IMR-90 (cell line): ENCODE data around the gene PCNX2. TPM values are rescaled to one million over a fixed set of nuclear protein-coding genes. Genes with fewer than 3 reads are reported as not detected.

Experiments used
- ATAC-seq: fragments of 200-7000 bp; cut with Tn5 transposase; 2 replicates; pipeline ENCODE4 v1.9.1; 2020; ENCODE audit warnings: low read depth, mild to moderate bottlenecking, moderate library complexity
- BruUV-seq: library from RNA; stranded (reverse); fragments of 400-500 nt; replicated peaks from 2 replicates; lab custom pipeline; 2021; lab: Mats Ljungman, UMichigan
- CTCF ChIA-PET: fragments of 300-600 bp; formaldehyde crosslinking; extraction: SDS; loops from one replicate; lab custom pipeline; 2021; ENCODE audit warnings: antibody characterized with exemption; lab: Yijun Ruan, JAX
- POLR2A ChIA-PET: fragments of 300-600 bp; sonication (Branson Sonifier 250); formaldehyde crosslinking; loops from one replicate; lab custom pipeline; 2022; ENCODE audit warnings: antibody characterized with exemption; ENCODE audit not compliant: unreplicated experiment; lab: Charles Lee
- DNase-seq: peaks from one replicate; pipeline ENCODE4 v3.0.0; 2013
- H2AFZ ChIP-seq: replicated peaks from 2 replicates; pipeline ENCODE3; 2013; ENCODE audit warnings: low read length, mild to moderate bottlenecking; ENCODE audit not compliant: poor library complexity
- H2AK5ac ChIP-seq: 2 replicates; pipeline ENCODE4 v1.6.1; 2013; ENCODE audit warnings: low read depth, low read length, inconsistent platforms
- H2AK9ac ChIP-seq: replicated peaks from 2 replicates; pipeline ENCODE3; 2013; ENCODE audit warnings: mild to moderate bottlenecking, low read depth, low read length, moderate library complexity; ENCODE audit not compliant: poor library complexity
- H2BK120ac ChIP-seq: 2 replicates; pipeline ENCODE4 v1.6.1; 2013; ENCODE audit warnings: low read depth, low read length, inconsistent platforms
- H2BK15ac ChIP-seq: 3 replicates; pipeline ENCODE4 v1.6.1; 2013; ENCODE audit warnings: low read depth, low read length, inconsistent platforms
- H2BK20ac ChIP-seq: 2 replicates; pipeline ENCODE4 v1.6.1; 2013; ENCODE audit warnings: low read depth, mild to moderate bottlenecking, inconsistent platforms, low read length, moderate library complexity
- H2BK5ac ChIP-seq: 2 replicates; pipeline ENCODE4 v1.6.1; 2013; ENCODE audit warnings: mild to moderate bottlenecking, low read depth, low read length, inconsistent platforms; ENCODE audit not compliant: poor library complexity, severe bottlenecking
- H3K14ac ChIP-seq: replicated peaks from 2 replicates; pipeline ENCODE4 v1.6.1; 2013; ENCODE audit warnings: low read depth, low read length, inconsistent platforms
- H3K18ac ChIP-seq: 2 replicates; pipeline ENCODE4 v1.6.1; 2013; ENCODE audit warnings: low read depth, low read length, control low read depth
- H3K23ac ChIP-seq: 2 replicates; pipeline ENCODE4 v1.6.1; 2013; ENCODE audit warnings: low read depth, low read length, inconsistent platforms
- H3K27ac ChIP-seq: 2 replicates; pipeline ENCODE4 v1.5.1; 2013; ENCODE audit warnings: mild to moderate bottlenecking, control low read depth, low read length; ENCODE audit not compliant: insufficient read depth
- H3K27me3 ChIP-seq: 2 replicates; pipeline ENCODE4 v1.6.1; 2013; ENCODE audit warnings: low read length; ENCODE audit not compliant: control insufficient read depth, insufficient read depth
- H3K36me3 ChIP-seq: 2 replicates; pipeline ENCODE4 v1.6.1; 2013; ENCODE audit warnings: low read length, mixed read lengths; ENCODE audit not compliant: control insufficient read depth, insufficient read depth
- H3K4ac ChIP-seq: 2 replicates; pipeline ENCODE4 v1.6.1; 2013; ENCODE audit warnings: low read depth, low read length, inconsistent platforms
- H3K4me1 ChIP-seq: 2 replicates; pipeline ENCODE4 v1.6.1; 2013; ENCODE audit warnings: low read length, mixed read lengths; ENCODE audit not compliant: control insufficient read depth, insufficient read depth
- H3K4me2 ChIP-seq: 2 replicates; pipeline ENCODE4 v1.6.1; 2013; ENCODE audit warnings: low read depth, mild to moderate bottlenecking, control low read depth, low read length, moderate library complexity
- H3K4me3 ChIP-seq: 2 replicates; pipeline ENCODE4 v1.5.1; 2013; ENCODE audit warnings: low read depth, mild to moderate bottlenecking, control low read depth, low read length, moderate library complexity; ENCODE audit not compliant: insufficient read depth
- H3K56ac ChIP-seq: 2 replicates; pipeline ENCODE4 v1.6.1; 2013; ENCODE audit warnings: low read length, inconsistent platforms; ENCODE audit not compliant: insufficient read depth; ENCODE audit errors: extremely low read depth
- H3K79me1 ChIP-seq, 2 experiments: 2 replicates each; pipeline ENCODE4 v1.6.1; 2013; ENCODE audit warnings: low read length in 2 of 2, inconsistent platforms in 1 of 2, low read depth in 1 of 2
- H3K9ac ChIP-seq: 2 replicates; pipeline ENCODE4 v1.6.1; 2013; ENCODE audit warnings: low read depth, low read length, control low read depth
- H3K9me1 ChIP-seq: 2 replicates; pipeline ENCODE4 v1.6.1; 2013; ENCODE audit warnings: low read length, inconsistent platforms; ENCODE audit not compliant: insufficient read depth
- H3K9me3 ChIP-seq: 2 replicates; pipeline ENCODE4 v1.6.1; 2013; ENCODE audit warnings: low read length; ENCODE audit not compliant: control insufficient read depth, insufficient read depth
- H4K20me1 ChIP-seq: 2 replicates; pipeline ENCODE4 v1.6.1; 2013; ENCODE audit warnings: low read length, inconsistent platforms; ENCODE audit not compliant: insufficient read depth
- H4K5ac ChIP-seq: 2 replicates; pipeline ENCODE4 v1.6.1; 2013; ENCODE audit warnings: mild to moderate bottlenecking, low read depth, low read length, control low read depth
- H4K8ac ChIP-seq, 2 experiments: 2 replicates each; pipeline ENCODE4 v1.6.1; 2013; ENCODE audit warnings: low read depth in 2 of 2, low read length in 2 of 2, control low read depth in 1 of 2, inconsistent platforms in 1 of 2
- H4K91ac ChIP-seq: 2 replicates; pipeline ENCODE4 v1.6.1; 2013; ENCODE audit warnings: low read depth, low read length, inconsistent platforms; ENCODE audit not compliant: insufficient read depth
- CHD1 ChIP-seq: IDR thresholded peaks from 2 replicates; pipeline ENCODE4 v1.6.1; 2012; ENCODE audit warnings: low read depth, low read length, improper control_type of control experiment
- MAFK ChIP-seq: IDR thresholded peaks from 2 replicates; pipeline ENCODE4 v1.6.1; 2012; ENCODE audit warnings: low read depth, low read length, improper control_type of control experiment
- MXI1 ChIP-seq: IDR thresholded peaks from 2 replicates; pipeline ENCODE4 v1.6.1; 2012; ENCODE audit warnings: low read depth, mild to moderate bottlenecking, low read length, moderate library complexity, borderline replicate concordance
- NFE2L2 ChIP-seq: fragments of 150-350 bp; IDR thresholded peaks from 2 replicates; pipeline ENCODE4 v1.6.1; 2016; ENCODE audit warnings: low read depth, mild to moderate bottlenecking, low read length
- RCOR1 ChIP-seq: IDR thresholded peaks from 2 replicates; pipeline ENCODE4 v1.6.1; 2012; ENCODE audit warnings: mild to moderate bottlenecking, low read length, improper control_type of control experiment; ENCODE audit not compliant: insufficient replicate concordance
- SMC3 ChIP-seq: fragments of 150-350 bp; IDR thresholded peaks from 2 replicates; pipeline ENCODE4 v1.6.1; 2016; ENCODE audit warnings: low read depth, mild to moderate bottlenecking, antibody characterized with exemption, low read length, moderate library complexity
- WGBS, 2 experiments: methylation state at CpG; one replicate each; pipeline versions ENCODE4 v1.1.5 to v1.1.7; 2013; ENCODE audit warnings: missing lambda C conversion rate in 2 of 2; ENCODE audit not compliant: insufficient read length in 1 of 2; ENCODE audit errors: extremely low coverage in 2 of 2; 5-methylcytosine and 5-hydroxymethylcytosine counted together
- dilution Hi-C: fragments of 300-500 bp; cut with HindIII; formaldehyde crosslinking; loops from one replicate; pipeline ENCODE4 v1.14.3; 2018; ENCODE audit warnings: low sequenced_read_pairs; ENCODE audit not compliant: unreplicated experiment
- in situ Hi-C: fragments of 300-500 bp; cut with MboI; formaldehyde crosslinking; loops from 3 replicates; pipeline ENCODE4 v1.14.3; 2019; ENCODE audit warnings: low sequenced_read_pairs, inconsistent platforms, mixed read lengths
- intact Hi-C: fragments of 100-400 bp; cut with micrococcal nuclease; formaldehyde crosslinking; loops from 2 replicates; pipeline ENCODE4 v1.10.0; 2022
- polyA plus RNA-seq, 3 experiments: library from polyadenylated mRNA; depleted of rRNA; stranded (reverse); fragments of >200 nt; gene quantifications; 2 replicates each; pipeline ENCODE4 v1.2.3, GENCODE V29; 2012; ENCODE audit warnings: low replicate concordance in 1 of 3
- total RNA-seq: library from RNA; depleted of rRNA; stranded (reverse); fragments of >200 nt; gene quantifications from 2 replicates; pipeline ENCODE4 v1.2.3, GENCODE V29; 2012
- TF ChIP-seq, protein P1 (sequence below): fragments of 150-350 bp; IDR thresholded peaks from 2 replicates; pipeline ENCODE4 v1.6.1; 2017; ENCODE audit warnings: mild to moderate bottlenecking, antibody characterized with exemption, low read length, low read depth

The PCNX2 gene
- total and polyA plus RNA-seq, 2 of the 4 experiments (the other 2 are of a cell fraction) = 15.9 to 22.6 TPM

DNA sequence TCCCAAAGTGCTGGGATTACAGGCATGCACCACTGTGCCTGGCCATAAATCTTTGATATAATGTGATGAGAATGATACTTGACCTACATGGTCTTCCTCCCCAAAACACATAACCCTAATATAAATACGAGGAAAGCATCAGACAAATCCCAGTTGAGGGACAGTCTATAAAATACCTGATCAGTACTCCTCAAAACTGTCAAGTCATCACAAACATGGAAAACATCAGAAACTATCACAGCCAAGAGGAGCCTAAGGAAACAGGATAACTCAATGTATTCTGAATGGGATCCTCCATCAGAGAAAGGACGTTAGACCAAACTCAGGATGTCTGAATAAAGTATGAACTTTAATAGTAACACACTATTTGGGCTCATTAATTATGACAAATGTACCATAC lies 172.7 kb downstream of the PCNX2 start:
- no peak overlapping the region for H3K23ac ChIP-seq
- H2AK9ac ChIP-seq = no peak overlapping the region
- BruUV-seq = no TSS peak
- no peaks in the 10 kb centered on the region for H3K27me3 ChIP-seq
- H3K4me3 ChIP-seq = no peak overlapping the region
- no peak overlapping the region for H2BK20ac ChIP-seq
- no peak overlapping the region for H4K8ac ChIP-seq
- H3K36me3 ChIP-seq = peaks cover 7% of the 10 kb centered on the region; the same call in 1 of the 2 replicates
- no peaks in the 10 kb centered on the region for H3K9me3 ChIP-seq
- no peak overlapping the region for H4K91ac ChIP-seq
- TF ChIP-seq RCOR1 (no peak), CHD1 (no peak), MAFK (peak; percentile 93), MXI1 (no peak), NFE2L2 (peak; percentile 35; the same call in 1 of the 2 replicates), SMC3 (no peak)
- TF ChIP-seq, protein P1, sequence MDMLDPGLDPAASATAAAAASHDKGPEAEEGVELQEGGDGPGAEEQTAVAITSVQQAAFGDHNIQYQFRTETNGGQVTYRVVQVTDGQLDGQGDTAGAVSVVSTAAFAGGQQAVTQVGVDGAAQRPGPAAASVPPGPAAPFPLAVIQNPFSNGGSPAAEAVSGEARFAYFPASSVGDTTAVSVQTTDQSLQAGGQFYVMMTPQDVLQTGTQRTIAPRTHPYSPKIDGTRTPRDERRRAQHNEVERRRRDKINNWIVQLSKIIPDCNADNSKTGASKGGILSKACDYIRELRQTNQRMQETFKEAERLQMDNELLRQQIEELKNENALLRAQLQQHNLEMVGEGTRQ = no peak
- ChIA-PET CTCF (no interaction called here), POLR2A (no interaction called here)
- H3K14ac ChIP-seq = no peak overlapping the region
- H3K4ac ChIP-seq = no peak overlapping the region
- no peak overlapping the region for H3K56ac ChIP-seq
- H2BK5ac ChIP-seq = no peak overlapping the region
- H3K4me2 ChIP-seq = no peak overlapping the region
- H3K9ac ChIP-seq = no peak overlapping the region
- no peaks in the 10 kb centered on the region for H3K79me1 ChIP-seq
- H3K9me1 ChIP-seq = 0 out of 2 replicates have a peak, but pooled peaks cover 3% of the 10 kb centered on the region
- intact Hi-C loops (no loop called here), in situ Hi-C loops (no loop called here), dilution Hi-C loops (no loop called here)
- H2BK15ac ChIP-seq = no peak overlapping the region
- no peak overlapping the region for H2AK5ac ChIP-seq
- H4K5ac ChIP-seq = no peak overlapping the region
- no peak for DNase-seq
- no peaks in the 10 kb centered on the region for H4K20me1 ChIP-seq
- no peak for ATAC-seq
- H2AFZ ChIP-seq = no peak overlapping the region
- H2BK120ac ChIP-seq = no peak overlapping the region
- WGBS, 2 experiments = no CpG with 5 or more reads among the region's 2 CpGs
- H3K18ac ChIP-seq = no peak overlapping the region
- H3K4me1 ChIP-seq = no peaks in the 10 kb centered on the region
- H3K27ac ChIP-seq = no peak overlapping the region
